GM18858 (cell line): ENCODE measurements around the gene LRRC3C.

Source experiments
- ATAC-seq: cut with Tn5 transposase; IDR thresholded peaks from one replicate; pipeline ENCODE4 v1.9.1; 2021; ENCODE audit not compliant: unreplicated experiment

The LRRC3C gene

GRCh38 chr17:39974433-39974832, 46.9 kb downstream of the LRRC3C start:
- no peak for ATAC-seq

- no peak for ATAC-seq
Measured at GRCh38 chr17:39975801-39976200, 48.3 kb downstream of the LRRC3C start.

- ATAC-seq = no peak
Measured at GRCh38 chr17:39979016-39979670, 51.6 kb downstream of the LRRC3C start.

GRCh38 chr17:39979893-39980350, 52.4 kb downstream of the LRRC3C start:
- peak; percentile 14 for ATAC-seq

- ATAC-seq = peak; percentile 83
Measured at GRCh38 chr17:39980351-39981206, 53.0 kb downstream of the LRRC3C start, which contains the start of gene PSMD3. PSMD3 (plus strand) TSS chr17:39980807; CDS start chr17:39980971, 164 bp downstream.

GRCh38 chr17:39981207-39981741, 53.7 kb downstream of the LRRC3C start:
- ATAC-seq = no peak

- ATAC-seq = no peak
Measured at GRCh38 chr17:39981766-39982375, 54.3 kb downstream of the LRRC3C start.

GRCh38 chr17:39988206-39988810, 60.8 kb downstream of the LRRC3C start:
- no peak for ATAC-seq

- no peak for ATAC-seq
Measured at GRCh38 chr17:39994448-39994847, 66.9 kb downstream of the LRRC3C start.
